GM06990 (cell line): Measurements from ENCODE around the gene HS6ST3.

Experiments used
- DNase-seq: peaks from one replicate; pipeline ENCODE4 v3.0.0-alpha.2; 2011; ENCODE audit not compliant: insufficient read length; ENCODE audit errors: extremely low read depth
- H3K27me3 ChIP-seq: replicated peaks from 2 replicates; pipeline ENCODE4 v1.6.0; 2011; ENCODE audit warnings: low read length; ENCODE audit not compliant: control insufficient read depth, insufficient read depth
- H3K36me3 ChIP-seq: 2 replicates; pipeline ENCODE4 v1.5.1; 2011; ENCODE audit warnings: low read length; ENCODE audit not compliant: control insufficient read depth, insufficient read depth
- H3K4me3 ChIP-seq: replicated peaks from 2 replicates; pipeline ENCODE4 v1.5.1; 2011; ENCODE audit warnings: low read depth, mild to moderate bottlenecking, control low read depth, low read length
- CTCF ChIP-seq: IDR thresholded peaks from 2 replicates; pipeline ENCODE4 v1.5.1; 2011; ENCODE audit warnings: low read length, control low read depth, mild to moderate bottlenecking, inconsistent platforms; ENCODE audit not compliant: insufficient read depth, poor library complexity, severe bottlenecking

HS6ST3 gene

GRCh38 chr13:96299235-96299634 lies 209.3 kb downstream of the HS6ST3 start:
- no peak overlapping the region for H3K4me3 ChIP-seq
- TF ChIP-seq CTCF, result no peak
- H3K36me3 ChIP-seq, result no peaks in the 10 kb centered on the region
- H3K27me3 ChIP-seq, result no peaks in the 10 kb centered on the region; the same call in 1 of the 2 replicates
- DNase-seq, result no peak

DNA sequence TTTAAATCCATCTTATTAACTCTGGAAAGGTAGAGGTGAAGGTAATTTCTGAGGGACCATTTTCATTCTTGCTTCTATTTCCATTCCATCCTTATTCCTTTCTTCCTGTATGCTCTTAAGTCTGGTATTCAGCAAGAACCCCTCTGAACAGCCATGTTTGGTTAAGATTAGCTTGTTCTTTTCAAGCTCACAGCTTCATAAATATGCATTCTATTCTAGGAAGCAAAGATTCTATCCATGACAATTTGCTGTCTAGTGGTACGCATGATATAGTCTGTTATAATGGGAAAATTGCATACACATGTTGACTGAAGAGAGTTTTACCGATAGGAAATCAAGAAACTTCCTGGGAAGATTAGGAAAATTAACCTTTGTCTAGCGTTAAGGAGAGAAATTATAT lies 218.7 kb downstream of the HS6ST3 start:
- Histone ChIP-seq H3K27me3 (no peaks in the 10 kb centered on the region), H3K36me3 (no peaks in the 10 kb centered on the region), H3K4me3 (no peak overlapping the region)
- TF ChIP-seq CTCF, result no peak
- no peak for DNase-seq

GRCh38 chr13:96314974-96315373 lies 225.1 kb downstream of the HS6ST3 start:
- H3K4me3 ChIP-seq, result no peak overlapping the region
- DNase-seq, result no peak
- H3K36me3 ChIP-seq, result no peaks in the 10 kb centered on the region
- no peaks in the 10 kb centered on the region for H3K27me3 ChIP-seq
- TF ChIP-seq CTCF, result no peak

GRCh38 chr13:96338030-96338429 lies 248.1 kb downstream of the HS6ST3 start:
- Histone ChIP-seq H3K4me3 (no peak overlapping the region), H3K36me3 (no peaks in the 10 kb centered on the region), H3K27me3 (no peaks in the 10 kb centered on the region)
- no peak for DNase-seq
- no peak for TF ChIP-seq CTCF

DNA sequence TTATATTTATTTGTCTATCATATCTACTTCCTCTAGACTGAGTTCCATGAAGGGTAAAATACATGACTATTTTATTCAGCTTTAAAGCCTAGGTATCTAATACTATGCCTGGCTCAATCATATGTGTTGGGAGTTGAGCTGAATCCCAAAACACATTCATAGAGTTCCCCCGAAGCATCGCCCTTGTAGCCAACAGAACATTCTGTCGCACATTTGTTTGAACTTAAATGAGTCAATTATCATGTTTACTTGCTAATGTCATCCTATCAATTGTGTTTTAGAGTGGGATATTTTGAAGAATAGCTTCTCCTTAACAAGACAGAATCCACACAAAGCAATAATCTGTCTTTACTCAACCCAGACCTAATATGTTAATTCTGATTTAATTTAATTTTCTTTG lies 252.4 kb downstream of the HS6ST3 start:
- TF ChIP-seq CTCF, result no peak
- no peak for DNase-seq
- Histone ChIP-seq H3K4me3 (no peak overlapping the region), H3K27me3 (no peaks in the 10 kb centered on the region), H3K36me3 (no peaks in the 10 kb centered on the region)

DNA sequence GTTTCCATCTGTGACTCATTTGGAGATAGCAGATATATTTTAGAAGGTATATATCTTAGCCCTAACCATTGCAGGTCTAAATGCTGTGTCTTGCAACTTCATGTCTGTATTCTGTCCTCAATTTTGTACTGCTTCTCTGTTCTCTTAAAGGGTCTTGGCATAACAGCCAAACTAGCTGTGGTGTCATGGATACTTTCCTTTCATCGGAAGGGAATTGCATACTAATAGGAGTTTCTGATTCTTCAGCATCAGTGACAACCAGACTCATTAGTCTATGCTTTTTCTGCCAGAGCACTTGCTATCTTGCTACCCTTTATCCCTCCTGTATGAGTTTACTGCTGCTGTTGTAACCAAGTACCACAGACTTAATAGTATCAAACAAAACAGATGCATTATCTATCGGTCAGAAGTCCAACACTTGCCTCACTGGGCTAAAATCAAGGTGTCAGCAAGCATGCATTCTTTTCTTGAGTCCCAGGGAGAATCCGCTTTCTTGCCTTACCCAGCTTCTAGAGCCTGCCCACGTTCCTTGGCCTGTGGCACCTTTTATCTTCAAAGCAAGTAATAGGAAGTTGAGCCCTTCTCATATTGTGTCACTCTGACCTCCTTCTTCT lies 253.1 kb downstream of the HS6ST3 start:
- Histone ChIP-seq H3K4me3 (no peak overlapping the region), H3K27me3 (no peaks in the 10 kb centered on the region), H3K36me3 (no peaks in the 10 kb centered on the region)
- TF ChIP-seq CTCF, result no peak
- no peak for DNase-seq
